Gastroesophageal sphincter (tissue), 3 donors: ENCODE data around the gene DMBX1.

Experiments
- CTCF ChIP-seq, 4 experiments: fragments of 200-600 bp in 2 of 4; fragments of 450-650 bp in 2 of 4; sonication (generic) in 1 of 4; IDR thresholded peaks; one replicate each; pipeline ENCODE4 v1.5.1; 2017 to 2019; ENCODE audit warnings: antibody characterized with exemption in 4 of 4, mild to moderate bottlenecking in 2 of 4, moderate library complexity in 2 of 4
- POLR2AphosphoS5 ChIP-seq: sonication (generic); formaldehyde crosslinking; IDR thresholded peaks from one replicate; pipeline ENCODE4 v1.6.1; 2017; ENCODE audit warnings: antibody characterized with exemption

GRCh38 chr1:46469881-46470280, 19.8 kb upstream of the DMBX1 start:
- TF ChIP-seq CTCF (IDR thresholded peaks at IDR 0.05) (no peak), POLR2AphosphoS5 (no peak)
